ENCODE measurements around the gene LRRIQ1.

- TF ChIP-seq ZNF24 (IDR thresholded peaks at IDR 0.05) (no peak), ZNF589 (CRISPR knock-in tag; conservative IDR thresholded peaks at IDR 0.05) (no peak), USF2 (IDR thresholded peaks at IDR 0.05; ENCODE audit: low read depth, low read length) (no peak), USF2 (CRISPR knock-in tag; IDR thresholded peaks at IDR 0.05; ENCODE audit: borderline replicate concordance) (no peak), CTCF (CRISPR knock-in tag; IDR thresholded peaks at IDR 0.05) (no peak), SOX6 (IDR thresholded peaks at IDR 0.05) (no peak), SOX6 (CRISPR knock-in tag; IDR thresholded peaks at IDR 0.05) (no peak), EZH2 (conservative IDR thresholded peaks at IDR 0.05; ENCODE audit: low read depth, low read length) (no peak), SOX5 (CRISPR knock-in tag; IDR thresholded peaks at IDR 0.05; ENCODE audit: borderline replicate concordance) (no peak), ETV5 (CRISPR knock-in tag; IDR thresholded peaks at IDR 0.05; ENCODE audit: borderline replicate concordance) (no peak), MBNL3 (CRISPR knock-in tag; conservative IDR thresholded peaks at IDR 0.05) (no peak)
These were observed 31.9 kb upstream of the LRRIQ1 start for GRCh38 chr12:85004204-85004603.
